K562 (cell line): Measurements from ENCODE around the gene SSR2. TPM values are rescaled to one million over a fixed set of nuclear protein-coding genes. Genes with fewer than 3 reads are reported as not detected.

Experiments
- CXXC5 ChIP-seq: fragments of 250-450 bp; sonication (Bioruptor Pico); IDR thresholded peaks from 2 replicates; pipeline ENCODE4 v1.8.0; 2022; ENCODE audit warnings: inconsistent platforms, mild to moderate bottlenecking, moderate library complexity
- DPF2 ChIP-seq: fragments of 450-650 bp; IDR thresholded peaks from 2 replicates; pipeline ENCODE4 v1.6.1; 2016
- HDGF ChIP-seq: fragments of 450-650 bp; IDR thresholded peaks from 2 replicates; pipeline ENCODE4 v1.6.1; 2016
- NFIX ChIP-seq: fragments of 250-450 bp; sonication (Bioruptor Pico); IDR thresholded peaks from 2 replicates; pipeline ENCODE4 v1.4.0; 2020; ENCODE audit warnings: low read depth, mild to moderate bottlenecking, moderate library complexity
- POLR2H ChIP-seq: IDR thresholded peaks from 2 replicates; pipeline ENCODE4 v1.6.1; 2016; ENCODE audit warnings: missing genetic modification characterization, low read depth, mild to moderate bottlenecking, control low read depth, missing compliant biosample characterization, moderate library complexity
- SNAPC5 ChIP-seq: fragments of 250-450 bp; sonication (Bioruptor Pico); IDR thresholded peaks from 2 replicates; pipeline ENCODE4 v1.8.0; 2021; ENCODE audit warnings: moderate library complexity, mild to moderate bottlenecking, inconsistent platforms
- TCF15 ChIP-seq: fragments of 250-450 bp; sonication (Bioruptor Pico); IDR thresholded peaks from 2 replicates; pipeline ENCODE4 v1.8.0; 2022; ENCODE audit warnings: moderate library complexity, mild to moderate bottlenecking, inconsistent platforms
- UBTF ChIP-seq, 2 experiments: IDR thresholded peaks; 2 replicates each; pipeline ENCODE4 v1.6.1; 2012; ENCODE audit warnings: improper control_type of control experiment in 2 of 2, low read depth in 2 of 2, low read length in 2 of 2, borderline replicate concordance in 1 of 2
- YBX1 ChIP-seq: fragments of 450-650 bp; IDR thresholded peaks from 2 replicates; pipeline ENCODE4 v1.7.1; 2016; ENCODE audit warnings: mild to moderate bottlenecking
- ZEB2 ChIP-seq: fragments of 450-650 bp; IDR thresholded peaks from 2 replicates; pipeline ENCODE4 v1.6.1; 2016
- ZFX ChIP-seq: sonication (generic); formaldehyde crosslinking; IDR thresholded peaks from 2 replicates; pipeline ENCODE4 v1.8.0; 2022; ENCODE audit warnings: mild to moderate bottlenecking, missing genetic modification reagents, moderate library complexity
- ZNF121 ChIP-seq: sonication (generic); formaldehyde crosslinking; conservative IDR thresholded peaks from 2 replicates; pipeline ENCODE4 v1.8.0; 2022; ENCODE audit warnings: missing genetic modification reagents
- ZNF175 ChIP-seq: fragments of 200-800 bp; sonication (Bioruptor generic); IDR thresholded peaks from 2 replicates; pipeline ENCODE4 v1.6.1; 2016; ENCODE audit warnings: low read depth, mild to moderate bottlenecking, missing genetic modification characterization, missing compliant biosample characterization
- ZNF311 ChIP-seq: fragments of 250-450 bp; sonication (Bioruptor Pico); IDR thresholded peaks from 2 replicates; pipeline ENCODE4 v1.4.0; 2020; ENCODE audit warnings: mild to moderate bottlenecking, moderate library complexity
- ZNF445 ChIP-seq: fragments of 250-450 bp; sonication (Bioruptor Pico); IDR thresholded peaks from 2 replicates; pipeline ENCODE4 v1.4.0; 2020; ENCODE audit warnings: low read depth, mild to moderate bottlenecking, moderate library complexity
- ZNF699 ChIP-seq: fragments of 250-450 bp; sonication (Bioruptor Pico); IDR thresholded peaks from 2 replicates; pipeline ENCODE4 v1.8.0; 2021; ENCODE audit warnings: mild to moderate bottlenecking, moderate library complexity; ENCODE audit not compliant: insufficient replicate concordance
- polyA plus RNA-seq, 8 experiments: library from polyadenylated mRNA; depleted of rRNA in 4 of 8; stranded (reverse) in 5 of 8; unstranded in 3 of 8; fragments of >200 nt; fragmentation: Nextera tagmentation in 2 of 8; fragmentation: Illumina TruSeq in 1 of 8; extraction: Ambion mirVana in 2 of 8; extraction: Trizol in 1 of 8; gene quantifications; 2 replicates each; pipeline versions ENCODE4 v1.2.1 to v1.2.3, GENCODE V29; 2011 to 2014; ENCODE audit warnings: inconsistent platforms in 1 of 8, missing spikeins in 1 of 8
- total RNA-seq, 7 experiments: library from RNA; depleted of rRNA in 6 of 7; stranded (reverse); fragments of >200 nt in 6 of 7; fragmentation: Illumina TruSeq in 2 of 7; extraction: Trizol in 2 of 7; gene quantifications; 2 replicates each; pipeline versions ENCODE4 v1.2.1 to v1.2.3, GENCODE V29; 2011 to 2021; ENCODE audit warnings: low replicate concordance in 1 of 7
- TF ChIP-seq, protein P1 (sequence below): sonication (generic); formaldehyde crosslinking; IDR thresholded peaks from 2 replicates; pipeline ENCODE4 v1.8.0; 2022; ENCODE audit warnings: mild to moderate bottlenecking, missing genetic modification reagents
- TF ChIP-seq, protein P2 (sequence below): IDR thresholded peaks from 2 replicates; pipeline ENCODE4 v1.6.1; 2016; ENCODE audit warnings: missing genetic modification characterization, missing compliant biosample characterization
- TF ChIP-seq, protein P3 (sequence below), 3 experiments: fragments of 200-800 bp in 1 of 3; fragments of 250-450 bp in 1 of 3; fragments of 450-650 bp in 1 of 3; sonication (Bioruptor Pico) in 1 of 3; sonication (Bioruptor generic) in 1 of 3; formaldehyde crosslinking in 1 of 3; IDR thresholded peaks; 2 replicates each; pipeline versions ENCODE4 v1.6.1 to v1.8.0; 2016 to 2022; ENCODE audit warnings: mild to moderate bottlenecking in 2 of 3, missing genetic modification characterization in 2 of 3, missing compliant biosample characterization in 1 of 3, moderate library complexity in 1 of 3

The SSR2 gene
- total and polyA plus RNA-seq, 9 of the 15 experiments (the other 6 are each of a cell fraction or from before 2014, with no cell fraction given): 161 to 411 (median 240) TPM

DNA sequence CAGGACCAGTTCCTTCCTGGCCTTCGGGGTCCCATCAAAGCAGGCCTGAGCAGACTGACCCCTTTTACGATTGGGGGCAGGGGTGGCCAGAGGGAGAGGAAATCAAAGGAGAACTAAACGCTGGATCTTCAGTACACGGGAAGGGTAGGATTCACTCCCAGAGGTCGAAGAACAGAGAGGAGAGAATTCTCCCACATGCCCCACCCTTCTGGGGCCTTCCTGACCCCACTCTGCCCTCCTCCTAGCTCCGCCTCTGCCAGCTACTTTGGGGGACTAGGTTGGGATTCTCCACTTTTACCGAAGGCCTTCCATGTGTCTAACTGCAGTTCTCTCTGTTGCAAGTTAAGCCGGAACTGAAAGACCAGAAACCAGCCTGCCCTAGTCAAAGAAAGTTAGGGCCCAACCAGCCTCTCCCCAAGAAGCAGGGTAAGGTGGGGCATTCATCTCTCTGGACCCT lies 41.8 kb downstream of the SSR2 start (continued):
- TF ChIP-seq UBTF (IDR thresholded peaks at IDR 0.05; ENCODE audit: borderline replicate concordance in 1 of 2, low read depth in 2 of 2, low read length in 2 of 2) (0 out of 4 replicates have a peak, but pooled peaks of 1 of the 2 experiments have one; percentile 25), ZNF699 (CRISPR knock-in tag) (no peak), DPF2 (peak; percentile 41), ZNF121 (peak; percentile 43; the same call in 1 of the 2 replicates), YBX1 (no peak), ZEB2 (no peak), ZNF175 (CRISPR knock-in tag) (0 out of 2 replicates have a peak, but pooled peaks have one; percentile 25), TCF15 (CRISPR knock-in tag) (0 out of 2 replicates have a peak, but pooled peaks have one; percentile 40), SNAPC5 (CRISPR knock-in tag) (no peak), HDGF (no peak), ZNF311 (peak; percentile 45; the same call in 1 of the 2 replicates), ZNF445 (CRISPR knock-in tag) (0 out of 2 replicates have a peak, but pooled peaks have one; percentile 58), CXXC5 (CRISPR knock-in tag) (no peak), NFIX (no peak), POLR2H (no peak), ZFX (CRISPR knock-in tag) (peak; percentile 50; the same call in 1 of the 2 replicates)
- TF ChIP-seq, protein P1, sequence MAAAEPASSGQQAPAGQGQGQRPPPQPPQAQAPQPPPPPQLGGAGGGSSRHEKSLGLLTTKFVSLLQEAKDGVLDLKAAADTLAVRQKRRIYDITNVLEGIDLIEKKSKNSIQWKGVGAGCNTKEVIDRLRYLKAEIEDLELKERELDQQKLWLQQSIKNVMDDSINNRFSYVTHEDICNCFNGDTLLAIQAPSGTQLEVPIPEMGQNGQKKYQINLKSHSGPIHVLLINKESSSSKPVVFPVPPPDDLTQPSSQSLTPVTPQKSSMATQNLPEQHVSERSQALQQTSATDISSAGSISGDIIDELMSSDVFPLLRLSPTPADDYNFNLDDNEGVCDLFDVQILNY (CRISPR knock-in tag): no peak
- TF ChIP-seq, protein P2, sequence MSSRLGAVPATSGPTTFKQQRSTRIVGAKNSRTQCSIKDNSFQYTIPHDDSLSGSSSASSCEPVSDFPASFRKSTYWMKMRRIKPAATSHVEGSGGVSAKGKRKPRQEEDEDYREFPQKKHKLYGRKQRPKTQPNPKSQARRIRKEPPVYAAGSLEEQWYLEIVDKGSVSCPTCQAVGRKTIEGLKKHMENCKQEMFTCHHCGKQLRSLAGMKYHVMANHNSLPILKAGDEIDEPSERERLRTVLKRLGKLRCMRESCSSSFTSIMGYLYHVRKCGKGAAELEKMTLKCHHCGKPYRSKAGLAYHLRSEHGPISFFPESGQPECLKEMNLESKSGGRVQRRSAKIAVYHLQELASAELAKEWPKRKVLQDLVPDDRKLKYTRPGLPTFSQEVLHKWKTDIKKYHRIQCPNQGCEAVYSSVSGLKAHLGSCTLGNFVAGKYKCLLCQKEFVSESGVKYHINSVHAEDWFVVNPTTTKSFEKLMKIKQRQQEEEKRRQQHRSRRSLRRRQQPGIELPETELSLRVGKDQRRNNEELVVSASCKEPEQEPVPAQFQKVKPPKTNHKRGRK (tag): no peak
- TF ChIP-seq, protein P3, sequence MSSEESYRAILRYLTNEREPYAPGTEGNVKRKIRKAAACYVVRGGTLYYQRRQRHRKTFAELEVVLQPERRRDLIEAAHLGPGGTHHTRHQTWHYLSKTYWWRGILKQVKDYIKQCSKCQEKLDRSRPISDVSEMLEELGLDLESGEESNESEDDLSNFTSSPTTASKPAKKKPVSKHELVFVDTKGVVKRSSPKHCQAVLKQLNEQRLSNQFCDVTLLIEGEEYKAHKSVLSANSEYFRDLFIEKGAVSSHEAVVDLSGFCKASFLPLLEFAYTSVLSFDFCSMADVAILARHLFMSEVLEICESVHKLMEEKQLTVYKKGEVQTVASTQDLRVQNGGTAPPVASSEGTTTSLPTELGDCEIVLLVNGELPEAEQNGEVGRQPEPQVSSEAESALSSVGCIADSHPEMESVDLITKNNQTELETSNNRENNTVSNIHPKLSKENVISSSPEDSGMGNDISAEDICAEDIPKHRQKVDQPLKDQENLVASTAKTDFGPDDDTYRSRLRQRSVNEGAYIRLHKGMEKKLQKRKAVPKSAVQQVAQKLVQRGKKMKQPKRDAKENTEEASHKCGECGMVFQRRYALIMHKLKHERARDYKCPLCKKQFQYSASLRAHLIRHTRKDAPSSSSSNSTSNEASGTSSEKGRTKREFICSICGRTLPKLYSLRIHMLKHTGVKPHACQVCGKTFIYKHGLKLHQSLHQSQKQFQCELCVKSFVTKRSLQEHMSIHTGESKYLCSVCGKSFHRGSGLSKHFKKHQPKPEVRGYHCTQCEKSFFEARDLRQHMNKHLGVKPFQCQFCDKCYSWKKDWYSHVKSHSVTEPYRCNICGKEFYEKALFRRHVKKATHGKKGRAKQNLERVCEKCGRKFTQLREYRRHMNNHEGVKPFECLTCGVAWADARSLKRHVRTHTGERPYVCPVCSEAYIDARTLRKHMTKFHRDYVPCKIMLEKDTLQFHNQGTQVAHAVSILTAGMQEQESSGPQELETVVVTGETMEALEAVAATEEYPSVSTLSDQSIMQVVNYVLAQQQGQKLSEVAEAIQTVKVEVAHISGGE (CRISPR knock-in tag; IDR thresholded peaks at IDR 0.05): no peak
